ENCODE data around the gene ZRSR2.

GRCh38 chrX:15745179-15745578 is 45.1 kb upstream of the ZRSR2 start:
- TF ChIP-seq CTCF (conservative IDR thresholded peaks at IDR 0.05; ENCODE audit: low read depth, low read length): no peak
- TF ChIP-seq EZH2 (IDR thresholded peaks at IDR 0.05; ENCODE audit: low read length, unreplicated experiment): no peak

Data from PC-3 (cell line).